SK-N-SH treated with all-trans-retinoic acid at 6 μM for 48 hours (cell line): Measurements from ENCODE around the gene TRPV5.

Experiments
- ATAC-seq: fragments of 200-7000 bp; cut with Tn5 transposase; 3 replicates; pipeline ENCODE4 v1.9.1; 2020; ENCODE audit warnings: mild to moderate bottlenecking, moderate library complexity
- ARNTL ChIP-seq: fragments of 450-650 bp; formaldehyde crosslinking; IDR thresholded peaks from 2 replicates; pipeline ENCODE4 v1.5.0; 2020; ENCODE audit warnings: low read depth, mild to moderate bottlenecking, moderate library complexity, borderline replicate concordance
- BACH2 ChIP-seq: fragments of 250-450 bp; sonication (Bioruptor Pico); IDR thresholded peaks from 2 replicates; pipeline ENCODE4 v1.9.0; 2021; ENCODE audit warnings: mild to moderate bottlenecking, borderline replicate concordance
- CSDC2 ChIP-seq: fragments of 250-450 bp; sonication (Bioruptor Pico); IDR thresholded peaks from 2 replicates; pipeline ENCODE4 v1.5.0; 2020; ENCODE audit warnings: mild to moderate bottlenecking, moderate library complexity
- ESRRG ChIP-seq: fragments of 250-450 bp; sonication (Bioruptor Pico); IDR thresholded peaks from 2 replicates; pipeline ENCODE4 v1.6.1; 2021; ENCODE audit warnings: mild to moderate bottlenecking
- GLIS3 ChIP-seq: fragments of 250-450 bp; sonication (Bioruptor Pico); IDR thresholded peaks from 2 replicates; pipeline ENCODE4 v1.5.0; 2020; ENCODE audit warnings: mild to moderate bottlenecking, moderate library complexity
- OSR1 ChIP-seq: fragments of 250-450 bp; sonication (Bioruptor Pico); IDR thresholded peaks from 2 replicates; pipeline ENCODE4 v1.8.0; 2022; ENCODE audit warnings: moderate library complexity, mild to moderate bottlenecking, inconsistent platforms
- PPARA ChIP-seq: fragments of 250-450 bp; sonication (Bioruptor Pico); IDR thresholded peaks from 2 replicates; pipeline ENCODE4 v1.5.0; 2020; ENCODE audit warnings: mild to moderate bottlenecking, borderline replicate concordance
- RARB ChIP-seq: fragments of 250-450 bp; sonication (Bioruptor Pico); IDR thresholded peaks from 2 replicates; pipeline ENCODE4 v1.8.0; 2021; ENCODE audit warnings: mild to moderate bottlenecking, moderate library complexity
- SNAI2 ChIP-seq: fragments of 250-450 bp; sonication (Bioruptor Pico); IDR thresholded peaks from 2 replicates; pipeline ENCODE4 v1.5.0; 2020; ENCODE audit warnings: mild to moderate bottlenecking, moderate library complexity
- TCF4 ChIP-seq: fragments of 250-450 bp; sonication (Bioruptor Pico); IDR thresholded peaks from 2 replicates; pipeline ENCODE4 v1.8.0; 2021; ENCODE audit warnings: mild to moderate bottlenecking, moderate library complexity, borderline replicate concordance
- TOX ChIP-seq: fragments of 250-450 bp; sonication (Bioruptor Pico); IDR thresholded peaks from 2 replicates; pipeline ENCODE4 v1.8.0; 2021; ENCODE audit warnings: mild to moderate bottlenecking, moderate library complexity, borderline replicate concordance
- ZC3H10 ChIP-seq: fragments of 250-450 bp; sonication (Bioruptor Pico); IDR thresholded peaks from 2 replicates; pipeline ENCODE4 v1.5.1; 2021; ENCODE audit warnings: mild to moderate bottlenecking, moderate library complexity
- ZFP3 ChIP-seq: fragments of 250-450 bp; sonication (Bioruptor Pico); IDR thresholded peaks from 2 replicates; pipeline ENCODE4 v1.5.0; 2020; ENCODE audit warnings: mild to moderate bottlenecking, moderate library complexity
- ZFP30 ChIP-seq: fragments of 450-650 bp; formaldehyde crosslinking; IDR thresholded peaks from 2 replicates; pipeline ENCODE4 v1.5.0; 2022; ENCODE audit warnings: mild to moderate bottlenecking, moderate library complexity
- ZNF565 ChIP-seq: fragments of 450-650 bp; formaldehyde crosslinking; conservative IDR thresholded peaks from 2 replicates; pipeline ENCODE4 v1.5.0; 2020; ENCODE audit warnings: low read depth, mild to moderate bottlenecking, moderate library complexity
- ZNF70 ChIP-seq: fragments of 450-650 bp; formaldehyde crosslinking; IDR thresholded peaks from 2 replicates; pipeline ENCODE4 v1.5.0; 2020; ENCODE audit warnings: mild to moderate bottlenecking, moderate library complexity
- ZNF8 ChIP-seq: fragments of 450-650 bp; formaldehyde crosslinking; IDR thresholded peaks from 2 replicates; pipeline ENCODE4 v1.5.0; 2020; ENCODE audit warnings: mild to moderate bottlenecking, moderate library complexity
- TF ChIP-seq, protein P1 (sequence below): fragments of 250-450 bp; sonication (Bioruptor Pico); IDR thresholded peaks from 2 replicates; pipeline ENCODE4 v1.5.1; 2020; ENCODE audit warnings: low read depth, mild to moderate bottlenecking, moderate library complexity
- TF ChIP-seq, protein P2 (sequence below): fragments of 250-450 bp; sonication (Bioruptor Pico); IDR thresholded peaks from 2 replicates; pipeline ENCODE4 v1.8.0; 2021; ENCODE audit warnings: low read depth, mild to moderate bottlenecking, moderate library complexity, borderline replicate concordance
- TF ChIP-seq, protein P3 (sequence below): fragments of 250-450 bp; sonication (Bioruptor Pico); IDR thresholded peaks from 2 replicates; pipeline ENCODE4 v1.5.0; 2020; ENCODE audit warnings: mild to moderate bottlenecking, moderate library complexity
- TF ChIP-seq, protein P4 (sequence below): fragments of 250-450 bp; sonication (Bioruptor Pico); IDR thresholded peaks from 2 replicates; pipeline ENCODE4 v1.5.1; 2021; ENCODE audit warnings: mild to moderate bottlenecking, moderate library complexity
- TF ChIP-seq, protein P5 (sequence below): fragments of 250-450 bp; sonication (Bioruptor Pico); IDR thresholded peaks from 2 replicates; pipeline ENCODE4 v1.8.0; 2020; ENCODE audit warnings: mild to moderate bottlenecking, moderate library complexity, borderline replicate concordance

The TRPV5 gene

DNA sequence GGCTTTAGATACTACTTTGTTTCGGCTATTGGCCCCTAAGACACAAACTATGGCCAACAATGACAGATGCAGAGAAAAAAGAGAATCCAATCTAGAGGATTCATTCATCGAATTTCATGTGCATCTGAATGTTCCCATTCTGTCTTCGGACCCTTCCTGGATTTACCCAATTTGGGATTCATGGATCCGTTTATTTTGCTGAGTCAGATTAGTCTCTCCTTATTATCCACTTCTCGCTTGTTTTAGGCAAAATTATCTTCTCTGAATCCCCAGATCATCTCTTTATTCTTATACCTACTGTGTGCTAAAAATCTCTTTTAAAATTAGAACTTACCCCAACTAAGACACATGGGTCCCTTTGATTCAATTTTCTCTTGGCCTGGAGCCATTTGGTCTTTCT is 54.5 kb downstream of the TRPV5 start:
- no peak for TF ChIP-seq ZNF565 (CRISPR knock-in tag)
- TF ChIP-seq ZFP30 (CRISPR knock-in tag) = no peak
- TF ChIP-seq ZC3H10 = no peak
- TF ChIP-seq TOX (CRISPR knock-in tag) = no peak
- TF ChIP-seq, protein P1, sequence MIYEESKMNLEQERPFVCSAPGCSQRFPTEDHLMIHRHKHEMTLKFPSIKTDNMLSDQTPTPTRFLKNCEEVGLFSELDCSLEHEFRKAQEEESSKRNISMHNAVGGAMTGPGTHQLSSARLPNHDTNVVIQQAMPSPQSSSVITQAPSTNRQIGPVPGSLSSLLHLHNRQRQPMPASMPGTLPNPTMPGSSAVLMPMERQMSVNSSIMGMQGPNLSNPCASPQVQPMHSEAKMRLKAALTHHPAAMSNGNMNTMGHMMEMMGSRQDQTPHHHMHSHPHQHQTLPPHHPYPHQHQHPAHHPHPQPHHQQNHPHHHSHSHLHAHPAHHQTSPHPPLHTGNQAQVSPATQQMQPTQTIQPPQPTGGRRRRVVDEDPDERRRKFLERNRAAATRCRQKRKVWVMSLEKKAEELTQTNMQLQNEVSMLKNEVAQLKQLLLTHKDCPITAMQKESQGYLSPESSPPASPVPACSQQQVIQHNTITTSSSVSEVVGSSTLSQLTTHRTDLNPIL (CRISPR knock-in tag) = no peak
- TF ChIP-seq GLIS3 (CRISPR knock-in tag) = no peak
- TF ChIP-seq, protein P2, sequence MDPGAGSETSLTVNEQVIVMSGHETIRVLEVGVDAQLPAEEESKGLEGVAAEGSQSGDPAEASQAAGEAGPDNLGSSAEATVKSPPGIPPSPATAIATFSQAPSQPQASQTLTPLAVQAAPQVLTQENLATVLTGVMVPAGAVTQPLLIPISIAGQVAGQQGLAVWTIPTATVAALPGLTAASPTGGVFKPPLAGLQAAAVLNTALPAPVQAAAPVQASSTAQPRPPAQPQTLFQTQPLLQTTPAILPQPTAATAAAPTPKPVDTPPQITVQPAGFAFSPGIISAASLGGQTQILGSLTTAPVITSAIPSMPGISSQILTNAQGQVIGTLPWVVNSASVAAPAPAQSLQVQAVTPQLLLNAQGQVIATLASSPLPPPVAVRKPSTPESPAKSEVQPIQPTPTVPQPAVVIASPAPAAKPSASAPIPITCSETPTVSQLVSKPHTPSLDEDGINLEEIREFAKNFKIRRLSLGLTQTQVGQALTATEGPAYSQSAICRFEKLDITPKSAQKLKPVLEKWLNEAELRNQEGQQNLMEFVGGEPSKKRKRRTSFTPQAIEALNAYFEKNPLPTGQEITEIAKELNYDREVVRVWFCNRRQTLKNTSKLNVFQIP (CRISPR knock-in tag) = no peak
- TF ChIP-seq ZNF70 = no peak
- TF ChIP-seq RARB (CRISPR knock-in tag) = no peak
- no peak for TF ChIP-seq ARNTL
- TF ChIP-seq PPARA (CRISPR knock-in tag) = no peak
- TF ChIP-seq TCF4 (CRISPR knock-in tag) = no peak
- ATAC-seq = no peak

DNA sequence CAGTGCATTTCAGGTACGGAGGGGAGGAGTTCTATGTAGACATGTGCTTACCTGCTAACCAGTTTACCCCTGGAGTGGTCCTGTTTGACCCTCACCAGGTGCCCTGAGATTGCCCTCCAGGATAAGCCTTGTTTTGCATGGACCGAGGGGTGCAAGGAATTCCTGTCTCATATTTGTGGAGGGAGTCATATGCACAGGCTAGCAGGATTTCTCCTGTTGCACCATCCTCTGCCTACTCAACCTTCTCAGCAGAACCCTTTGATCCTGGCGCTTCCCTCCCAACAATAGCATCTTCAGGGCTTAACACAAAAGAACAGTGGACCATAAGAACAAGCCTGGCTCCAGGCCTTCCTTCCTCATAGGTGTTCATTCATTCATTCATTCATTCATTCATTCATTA is 55.2 kb downstream of the TRPV5 start:
- ATAC-seq = no peak
- no peak for TF ChIP-seq BACH2
- no peak for TF ChIP-seq CSDC2 (CRISPR knock-in tag)
- TF ChIP-seq ZC3H10 = no peak
- no peak for TF ChIP-seq OSR1 (CRISPR knock-in tag)
- no peak for TF ChIP-seq ZNF565 (CRISPR knock-in tag)
- TF ChIP-seq SNAI2 (CRISPR knock-in tag) = no peak
- no peak for TF ChIP-seq TCF4 (CRISPR knock-in tag)
- no peak for TF ChIP-seq ZNF8 (CRISPR knock-in tag)
- TF ChIP-seq PPARA (CRISPR knock-in tag) = no peak

DNA sequence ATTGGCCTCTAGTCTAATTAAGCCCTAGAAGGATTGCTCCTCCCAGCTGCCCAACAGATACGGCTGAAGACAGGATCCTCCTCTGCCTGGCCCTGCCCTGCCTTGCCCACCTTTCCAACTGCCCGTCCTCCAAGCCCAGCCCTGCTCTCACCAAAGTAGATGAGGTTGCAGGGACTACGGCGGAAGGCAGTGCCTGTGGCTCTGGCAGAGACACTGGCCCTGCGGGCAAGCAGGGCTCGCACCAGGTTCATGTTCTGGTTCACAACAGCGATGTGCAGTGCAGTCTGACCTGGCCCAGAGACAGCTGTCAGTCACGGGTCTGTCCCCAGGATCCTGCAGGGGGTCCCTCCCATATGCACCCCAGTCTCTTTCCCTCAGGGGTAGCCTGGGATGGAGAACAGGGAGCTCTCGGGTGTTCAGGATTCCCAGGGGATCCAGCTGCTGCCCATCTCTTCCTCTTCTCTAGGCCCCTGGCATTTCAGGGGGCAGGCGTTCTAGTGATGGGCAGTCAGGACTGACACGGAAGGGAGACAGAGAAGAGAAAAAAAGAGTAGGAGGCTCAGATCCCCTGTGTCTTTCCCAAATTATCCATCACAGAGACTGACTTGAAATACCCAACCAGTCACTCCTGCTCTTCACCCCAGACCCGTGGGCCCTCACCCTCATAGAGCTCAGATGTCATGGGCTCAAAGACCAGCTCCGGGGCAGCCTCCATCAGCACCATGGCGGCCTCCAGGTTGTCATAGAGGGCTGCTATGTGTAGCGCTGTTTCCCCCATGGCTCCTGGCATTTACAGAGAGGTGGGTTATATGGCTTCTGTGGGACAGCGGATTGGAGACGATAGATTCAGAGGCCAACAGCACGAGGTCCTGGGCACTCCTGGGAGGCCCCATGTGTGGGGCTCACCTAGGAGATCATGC is 56.3 kb downstream of the TRPV5 start:
- ATAC-seq = no peak
- no peak for TF ChIP-seq TOX (CRISPR knock-in tag)
- no peak for TF ChIP-seq ZFP3 (CRISPR knock-in tag)
- TF ChIP-seq, protein P3, sequence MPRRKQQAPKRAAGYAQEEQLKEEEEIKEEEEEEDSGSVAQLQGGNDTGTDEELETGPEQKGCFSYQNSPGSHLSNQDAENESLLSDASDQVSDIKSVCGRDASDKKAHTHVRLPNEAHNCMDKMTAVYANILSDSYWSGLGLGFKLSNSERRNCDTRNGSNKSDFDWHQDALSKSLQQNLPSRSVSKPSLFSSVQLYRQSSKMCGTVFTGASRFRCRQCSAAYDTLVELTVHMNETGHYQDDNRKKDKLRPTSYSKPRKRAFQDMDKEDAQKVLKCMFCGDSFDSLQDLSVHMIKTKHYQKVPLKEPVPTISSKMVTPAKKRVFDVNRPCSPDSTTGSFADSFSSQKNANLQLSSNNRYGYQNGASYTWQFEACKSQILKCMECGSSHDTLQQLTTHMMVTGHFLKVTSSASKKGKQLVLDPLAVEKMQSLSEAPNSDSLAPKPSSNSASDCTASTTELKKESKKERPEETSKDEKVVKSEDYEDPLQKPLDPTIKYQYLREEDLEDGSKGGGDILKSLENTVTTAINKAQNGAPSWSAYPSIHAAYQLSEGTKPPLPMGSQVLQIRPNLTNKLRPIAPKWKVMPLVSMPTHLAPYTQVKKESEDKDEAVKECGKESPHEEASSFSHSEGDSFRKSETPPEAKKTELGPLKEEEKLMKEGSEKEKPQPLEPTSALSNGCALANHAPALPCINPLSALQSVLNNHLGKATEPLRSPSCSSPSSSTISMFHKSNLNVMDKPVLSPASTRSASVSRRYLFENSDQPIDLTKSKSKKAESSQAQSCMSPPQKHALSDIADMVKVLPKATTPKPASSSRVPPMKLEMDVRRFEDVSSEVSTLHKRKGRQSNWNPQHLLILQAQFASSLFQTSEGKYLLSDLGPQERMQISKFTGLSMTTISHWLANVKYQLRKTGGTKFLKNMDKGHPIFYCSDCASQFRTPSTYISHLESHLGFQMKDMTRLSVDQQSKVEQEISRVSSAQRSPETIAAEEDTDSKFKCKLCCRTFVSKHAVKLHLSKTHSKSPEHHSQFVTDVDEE = no peak
- TF ChIP-seq TCF4 (CRISPR knock-in tag) = no peak
- no peak for TF ChIP-seq OSR1 (CRISPR knock-in tag)
- no peak for TF ChIP-seq ESRRG (CRISPR knock-in tag)
- TF ChIP-seq, protein P1 (CRISPR knock-in tag) = no peak
- TF ChIP-seq ARNTL = no peak
- TF ChIP-seq, protein P4, sequence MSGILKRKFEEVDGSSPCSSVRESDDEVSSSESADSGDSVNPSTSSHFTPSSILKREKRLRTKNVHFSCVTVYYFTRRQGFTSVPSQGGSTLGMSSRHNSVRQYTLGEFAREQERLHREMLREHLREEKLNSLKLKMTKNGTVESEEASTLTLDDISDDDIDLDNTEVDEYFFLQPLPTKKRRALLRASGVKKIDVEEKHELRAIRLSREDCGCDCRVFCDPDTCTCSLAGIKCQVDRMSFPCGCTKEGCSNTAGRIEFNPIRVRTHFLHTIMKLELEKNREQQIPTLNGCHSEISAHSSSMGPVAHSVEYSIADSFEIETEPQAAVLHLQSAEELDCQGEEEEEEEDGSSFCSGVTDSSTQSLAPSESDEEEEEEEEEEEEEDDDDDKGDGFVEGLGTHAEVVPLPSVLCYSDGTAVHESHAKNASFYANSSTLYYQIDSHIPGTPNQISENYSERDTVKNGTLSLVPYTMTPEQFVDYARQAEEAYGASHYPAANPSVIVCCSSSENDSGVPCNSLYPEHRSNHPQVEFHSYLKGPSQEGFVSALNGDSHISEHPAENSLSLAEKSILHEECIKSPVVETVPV (CRISPR knock-in tag) = no peak
- no peak for TF ChIP-seq GLIS3 (CRISPR knock-in tag)
- TF ChIP-seq, protein P5, sequence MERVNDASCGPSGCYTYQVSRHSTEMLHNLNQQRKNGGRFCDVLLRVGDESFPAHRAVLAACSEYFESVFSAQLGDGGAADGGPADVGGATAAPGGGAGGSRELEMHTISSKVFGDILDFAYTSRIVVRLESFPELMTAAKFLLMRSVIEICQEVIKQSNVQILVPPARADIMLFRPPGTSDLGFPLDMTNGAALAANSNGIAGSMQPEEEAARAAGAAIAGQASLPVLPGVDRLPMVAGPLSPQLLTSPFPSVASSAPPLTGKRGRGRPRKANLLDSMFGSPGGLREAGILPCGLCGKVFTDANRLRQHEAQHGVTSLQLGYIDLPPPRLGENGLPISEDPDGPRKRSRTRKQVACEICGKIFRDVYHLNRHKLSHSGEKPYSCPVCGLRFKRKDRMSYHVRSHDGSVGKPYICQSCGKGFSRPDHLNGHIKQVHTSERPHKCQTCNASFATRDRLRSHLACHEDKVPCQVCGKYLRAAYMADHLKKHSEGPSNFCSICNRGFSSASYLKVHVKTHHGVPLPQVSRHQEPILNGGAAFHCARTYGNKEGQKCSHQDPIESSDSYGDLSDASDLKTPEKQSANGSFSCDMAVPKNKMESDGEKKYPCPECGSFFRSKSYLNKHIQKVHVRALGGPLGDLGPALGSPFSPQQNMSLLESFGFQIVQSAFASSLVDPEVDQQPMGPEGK = no peak
- TF ChIP-seq BACH2 = no peak
- no peak for TF ChIP-seq ZNF565 (CRISPR knock-in tag)
- no peak for TF ChIP-seq ZC3H10
